Cardiac muscle cell (in vitro differentiated cells and primary cell): Measurements from ENCODE around the gene KLRB1. TPM values are rescaled to one million over a fixed set of nuclear protein-coding genes. Genes with fewer than 3 reads are reported as not detected.
"Not testable (repeated sequence)": the region's sequence is repeated elsewhere in the genome, so short reads cannot be mapped to it uniquely, and the experiment has no call there.

Experiments used
- DNase-seq, 2 donors: peaks; one replicate each; pipeline versions ENCODE4 v3.0.0 to v3.0.0-alpha.2; 2010 to 2017; ENCODE audit warnings: low read depth in 1 of 2, low spot score in 1 of 2
- H3K27ac ChIP-seq: fragments of 200-600 bp; sonication (generic); 2 replicates; pipeline ENCODE4 v1.5.1; 2016
- H3K27me3 ChIP-seq: fragments of 200-600 bp; sonication (generic); 2 replicates; pipeline ENCODE4 v1.6.0; 2016; ENCODE audit warnings: control low read depth
- H3K36me3 ChIP-seq: fragments of 200-600 bp; sonication (generic); 2 replicates; pipeline ENCODE4 v1.5.1; 2016; ENCODE audit warnings: control low read depth
- H3K4me1 ChIP-seq: fragments of 200-600 bp; sonication (generic); 2 replicates; pipeline ENCODE4 v1.8.1; 2017; ENCODE audit warnings: low read depth, mild to moderate bottlenecking, mixed run types
- H3K4me3 ChIP-seq: fragments of 200-600 bp; sonication (generic); 2 replicates; pipeline ENCODE4 v1.5.1; 2016; ENCODE audit warnings: mild to moderate bottlenecking
- H3K9me3 ChIP-seq: fragments of 200-600 bp; sonication (generic); 2 replicates; pipeline ENCODE4 v1.5.1; 2017; ENCODE audit warnings: low read depth, mild to moderate bottlenecking, control low read depth
- polyA plus RNA-seq: library from polyadenylated mRNA; unstranded; fragments of >200 nt; fragmentation: Nextera tagmentation; extraction: Ambion mirVana; gene quantifications from 2 replicates; pipeline ENCODE4 v1.2.1, GENCODE V29; 2016
- total RNA-seq: library from RNA; depleted of rRNA; stranded (reverse); fragments of >200 nt; gene quantifications from 2 replicates; pipeline ENCODE4 v1.2.3, GENCODE V29; 2016
- TF ChIP-seq, protein P1 (sequence below): IDR thresholded peaks from 2 replicates; pipeline ENCODE4 v1.5.1; 2012; ENCODE audit warnings: low read depth, mild to moderate bottlenecking, low read length

The KLRB1 gene
- total and polyA plus RNA-seq, 2 experiments from 2014 or later: not detected

GRCh38 chr12:9587987-9588600, 19.6 kb downstream of the KLRB1 start:
- no peak overlapping the region for H3K27ac ChIP-seq
- no peaks in the 10 kb centered on the region for H3K27me3 ChIP-seq
- DNase-seq: no peak
- H3K36me3 ChIP-seq: no peaks in the 10 kb centered on the region
- TF ChIP-seq, protein P1, sequence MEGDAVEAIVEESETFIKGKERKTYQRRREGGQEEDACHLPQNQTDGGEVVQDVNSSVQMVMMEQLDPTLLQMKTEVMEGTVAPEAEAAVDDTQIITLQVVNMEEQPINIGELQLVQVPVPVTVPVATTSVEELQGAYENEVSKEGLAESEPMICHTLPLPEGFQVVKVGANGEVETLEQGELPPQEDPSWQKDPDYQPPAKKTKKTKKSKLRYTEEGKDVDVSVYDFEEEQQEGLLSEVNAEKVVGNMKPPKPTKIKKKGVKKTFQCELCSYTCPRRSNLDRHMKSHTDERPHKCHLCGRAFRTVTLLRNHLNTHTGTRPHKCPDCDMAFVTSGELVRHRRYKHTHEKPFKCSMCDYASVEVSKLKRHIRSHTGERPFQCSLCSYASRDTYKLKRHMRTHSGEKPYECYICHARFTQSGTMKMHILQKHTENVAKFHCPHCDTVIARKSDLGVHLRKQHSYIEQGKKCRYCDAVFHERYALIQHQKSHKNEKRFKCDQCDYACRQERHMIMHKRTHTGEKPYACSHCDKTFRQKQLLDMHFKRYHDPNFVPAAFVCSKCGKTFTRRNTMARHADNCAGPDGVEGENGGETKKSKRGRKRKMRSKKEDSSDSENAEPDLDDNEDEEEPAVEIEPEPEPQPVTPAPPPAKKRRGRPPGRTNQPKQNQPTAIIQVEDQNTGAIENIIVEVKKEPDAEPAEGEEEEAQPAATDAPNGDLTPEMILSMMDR: no peak
- H3K4me1 ChIP-seq: no peaks in the 10 kb centered on the region
- no peaks in the 10 kb centered on the region for H3K9me3 ChIP-seq
- H3K4me3 ChIP-seq: no peak overlapping the region

GRCh38 chr12:9577729-9578128, 30.0 kb downstream of the KLRB1 start:
- not testable (repeated sequence) for H3K27ac ChIP-seq, H3K4me3 ChIP-seq, H3K9me3 ChIP-seq, H3K4me1 ChIP-seq, H3K36me3 ChIP-seq, H3K27me3 ChIP-seq, DNase-seq

DNA sequence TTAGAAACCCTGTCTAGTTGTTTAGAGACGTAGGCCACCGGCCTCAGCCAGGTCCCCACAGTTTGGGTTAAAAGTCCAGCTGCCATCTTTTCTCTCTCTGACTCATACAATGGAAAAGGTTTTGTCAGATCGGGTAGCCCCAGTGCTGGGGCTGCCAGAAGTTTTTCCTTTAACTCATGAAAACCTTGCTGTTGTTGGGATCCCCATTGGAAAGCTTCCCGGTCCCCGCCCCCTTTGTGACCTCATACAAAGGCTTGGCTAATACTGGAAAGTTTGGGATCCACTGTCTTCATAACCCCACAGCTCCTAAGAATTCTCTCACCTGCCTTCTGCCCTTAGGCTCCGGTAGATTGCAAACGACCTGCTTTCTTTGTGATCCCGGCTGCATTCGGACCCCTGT, 40.6 kb downstream of the KLRB1 start:
- not testable (repeated sequence) for H3K4me1 ChIP-seq, H3K4me3 ChIP-seq, H3K27me3 ChIP-seq, H3K27ac ChIP-seq, H3K36me3 ChIP-seq, DNase-seq, H3K9me3 ChIP-seq

DNA sequence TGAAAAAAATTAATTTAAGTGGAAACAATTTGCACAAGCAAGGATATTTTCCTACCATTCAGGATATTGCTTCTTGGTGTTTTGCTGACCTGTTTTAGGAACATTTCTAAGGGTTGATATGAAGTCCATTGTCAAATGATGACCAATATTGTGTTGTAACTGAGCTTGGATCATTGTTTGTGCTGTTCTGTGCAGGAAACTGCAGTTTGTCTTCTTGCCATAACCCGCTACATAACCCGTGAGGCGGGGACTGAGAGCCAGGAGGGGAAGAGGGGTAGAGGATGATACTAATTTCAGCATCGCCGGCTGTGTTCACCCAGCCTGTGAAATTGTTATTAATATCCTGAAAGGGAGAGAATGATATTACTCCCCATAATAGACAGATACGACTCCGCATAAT, 41.6 kb downstream of the KLRB1 start:
- not testable (repeated sequence) for H3K36me3 ChIP-seq, H3K27ac ChIP-seq, H3K9me3 ChIP-seq, DNase-seq, H3K4me3 ChIP-seq, H3K4me1 ChIP-seq, H3K27me3 ChIP-seq

- not testable (repeated sequence) for H3K27me3 ChIP-seq, H3K4me3 ChIP-seq, H3K9me3 ChIP-seq, H3K36me3 ChIP-seq, H3K4me1 ChIP-seq, H3K27ac ChIP-seq, DNase-seq
These were observed 43.3 kb downstream of the KLRB1 start for GRCh38 chr12:9564418-9564817.

GRCh38 chr12:9562841-9563453, 44.8 kb downstream of the KLRB1 start:
- not testable (repeated sequence) for DNase-seq, H3K9me3 ChIP-seq, H3K36me3 ChIP-seq, H3K27ac ChIP-seq, H3K4me3 ChIP-seq, H3K27me3 ChIP-seq, H3K4me1 ChIP-seq

DNA sequence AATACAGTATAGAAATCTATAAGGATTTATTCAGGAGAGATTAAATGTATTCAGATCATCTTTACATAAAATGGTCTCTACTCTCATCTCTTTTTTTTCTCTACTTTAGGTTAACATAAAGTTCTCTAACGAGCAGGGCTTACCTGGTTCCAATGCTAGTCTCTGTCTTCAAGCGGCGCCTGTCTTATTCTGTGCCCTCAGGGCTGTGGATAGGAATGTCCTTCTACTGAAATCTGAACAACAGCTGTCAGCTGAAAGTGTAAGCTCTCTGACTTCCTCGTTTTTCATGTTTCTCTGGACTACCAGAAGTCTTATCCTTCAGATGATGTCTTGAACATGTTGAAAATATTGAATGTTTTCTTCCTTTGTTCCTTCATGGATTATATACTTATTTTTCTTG, 62.2 kb downstream of the KLRB1 start:
- not testable (repeated sequence) for H3K36me3 ChIP-seq, H3K27ac ChIP-seq, H3K9me3 ChIP-seq, H3K4me3 ChIP-seq, H3K4me1 ChIP-seq, H3K27me3 ChIP-seq
- DNase-seq: peak in 1 of 2 donors; percentile 2

Other genes starting within 250 kb of the KLRB1 start
- gene CLEC2D, start 61.8 kb upstream of the KLRB1 start, total RNA-seq: 4.5 and 20.2 TPM in 2 replicates
- 7.8 and 20.3 TPM in 2 replicates for gene CLEC2D, start 61.8 kb upstream of the KLRB1 start, polyA plus RNA-seq
- gene CLECL1, start 125.2 kb upstream of the KLRB1 start, total RNA-seq: not detected in 2 replicates
- 0.27 TPM in 1 of 2 replicates, not detected in the other for gene CLECL1, start 125.2 kb upstream of the KLRB1 start, polyA plus RNA-seq
- gene CD69, start 153.0 kb upstream of the KLRB1 start, total RNA-seq: not detected in 2 replicates
- gene CD69, start 153.0 kb upstream of the KLRB1 start, polyA plus RNA-seq: not detected in 2 replicates
- gene KLRF1, start 219.6 kb upstream of the KLRB1 start, total RNA-seq: not detected in 2 replicates
- not detected in 2 replicates for gene KLRF1, start 219.6 kb upstream of the KLRB1 start, polyA plus RNA-seq